Hepatocyte (in vitro differentiated cells): Measurements from ENCODE around the gene ASNSD1. TPM values are rescaled to one million over a fixed set of nuclear protein-coding genes. Genes with fewer than 3 reads are reported as not detected.

ENCODE experiments used
- DNase-seq: peaks from one replicate; pipeline ENCODE4 v3.0.0-alpha.2; 2016; ENCODE audit warnings: low spot score
- H2AFZ ChIP-seq: fragments of 200-600 bp; sonication (generic); 2 replicates; pipeline ENCODE4 v1.6.0; 2016; ENCODE audit warnings: antibody characterized with exemption, mild to moderate bottlenecking
- H3K27ac ChIP-seq: fragments of 200-600 bp; sonication (generic); 2 replicates; pipeline ENCODE4 v1.5.1; 2016; ENCODE audit warnings: mild to moderate bottlenecking
- H3K27me3 ChIP-seq: fragments of 200-600 bp; sonication (generic); 2 replicates; pipeline ENCODE4 v1.6.1; 2016
- H3K36me3 ChIP-seq: fragments of 200-600 bp; sonication (generic); replicated peaks from 2 replicates; pipeline ENCODE4 v1.5.1; 2016; ENCODE audit warnings: low read depth; ENCODE audit not compliant: insufficient read depth
- H3K4me1 ChIP-seq: fragments of 200-600 bp; sonication (generic); 2 replicates; pipeline ENCODE4 v1.5.1; 2016; ENCODE audit warnings: mild to moderate bottlenecking, moderate library complexity; ENCODE audit not compliant: insufficient read depth
- H3K4me2 ChIP-seq: fragments of 200-600 bp; sonication (generic); 2 replicates; pipeline ENCODE4 v1.6.0; 2016
- H3K4me3 ChIP-seq: fragments of 200-600 bp; sonication (generic); 2 replicates; pipeline ENCODE4 v1.5.1; 2016; ENCODE audit warnings: mild to moderate bottlenecking
- H3K79me2 ChIP-seq: fragments of 200-600 bp; sonication (generic); 2 replicates; pipeline ENCODE4 v1.6.0; 2017; ENCODE audit warnings: mild to moderate bottlenecking
- H3K9me2 ChIP-seq: fragments of 200-600 bp; sonication (generic); replicated peaks from 2 replicates; pipeline ENCODE4 v1.6.0; 2017; ENCODE audit warnings: mild to moderate bottlenecking; ENCODE audit not compliant: insufficient read depth
- H3K9me3 ChIP-seq: fragments of 200-600 bp; sonication (generic); 2 replicates; pipeline ENCODE4 v1.5.1; 2016; ENCODE audit warnings: low read depth, mild to moderate bottlenecking
- H4K20me1 ChIP-seq: fragments of 200-600 bp; sonication (generic); 2 replicates; pipeline ENCODE4 v1.6.0; 2016; ENCODE audit warnings: mild to moderate bottlenecking; ENCODE audit not compliant: insufficient read depth, poor library complexity, severe bottlenecking
- EZH2 ChIP-seq: fragments of 200-600 bp; sonication (generic); IDR thresholded peaks from 2 replicates; pipeline ENCODE4 v1.6.1; 2016; ENCODE audit warnings: antibody characterized with exemption, mild to moderate bottlenecking, borderline replicate concordance
- EZH2phosphoT487 ChIP-seq: fragments of 200-600 bp; sonication (generic); IDR thresholded peaks from one replicate; pipeline ENCODE4 v1.6.1; 2018; ENCODE audit warnings: antibody characterized with exemption, mild to moderate bottlenecking, low read depth, moderate library complexity; ENCODE audit not compliant: unreplicated experiment, severe bottlenecking
- WGBS: methylation state at CpG from one replicate; pipeline ENCODE4 v1.1.6; 2016; ENCODE audit warnings: low lambda C conversion rate; ENCODE audit errors: missing lambda C conversion rate; 5-methylcytosine and 5-hydroxymethylcytosine counted together
- polyA plus RNA-seq: library from polyadenylated mRNA; unstranded; fragments of >200 nt; fragmentation: Nextera tagmentation; extraction: Ambion mirVana; gene quantifications from 2 replicates; pipeline ENCODE4 v1.2.1, GENCODE V29; 2016
- total RNA-seq: library from RNA; depleted of rRNA; stranded (reverse); fragments of >200 nt; gene quantifications from 2 replicates; pipeline ENCODE4 v1.2.3, GENCODE V29; 2014
- TF ChIP-seq, protein P1 (sequence below): fragments of 200-600 bp; sonication (generic); IDR thresholded peaks from 2 replicates; pipeline ENCODE4 v1.5.1; 2016; ENCODE audit warnings: antibody characterized with exemption, mild to moderate bottlenecking; ENCODE audit not compliant: poor library complexity

The ASNSD1 gene
- 64.7 and 66.9 TPM in 2 replicates for total RNA-seq
- 38.4 and 41.0 TPM in 2 replicates for polyA plus RNA-seq

DNA sequence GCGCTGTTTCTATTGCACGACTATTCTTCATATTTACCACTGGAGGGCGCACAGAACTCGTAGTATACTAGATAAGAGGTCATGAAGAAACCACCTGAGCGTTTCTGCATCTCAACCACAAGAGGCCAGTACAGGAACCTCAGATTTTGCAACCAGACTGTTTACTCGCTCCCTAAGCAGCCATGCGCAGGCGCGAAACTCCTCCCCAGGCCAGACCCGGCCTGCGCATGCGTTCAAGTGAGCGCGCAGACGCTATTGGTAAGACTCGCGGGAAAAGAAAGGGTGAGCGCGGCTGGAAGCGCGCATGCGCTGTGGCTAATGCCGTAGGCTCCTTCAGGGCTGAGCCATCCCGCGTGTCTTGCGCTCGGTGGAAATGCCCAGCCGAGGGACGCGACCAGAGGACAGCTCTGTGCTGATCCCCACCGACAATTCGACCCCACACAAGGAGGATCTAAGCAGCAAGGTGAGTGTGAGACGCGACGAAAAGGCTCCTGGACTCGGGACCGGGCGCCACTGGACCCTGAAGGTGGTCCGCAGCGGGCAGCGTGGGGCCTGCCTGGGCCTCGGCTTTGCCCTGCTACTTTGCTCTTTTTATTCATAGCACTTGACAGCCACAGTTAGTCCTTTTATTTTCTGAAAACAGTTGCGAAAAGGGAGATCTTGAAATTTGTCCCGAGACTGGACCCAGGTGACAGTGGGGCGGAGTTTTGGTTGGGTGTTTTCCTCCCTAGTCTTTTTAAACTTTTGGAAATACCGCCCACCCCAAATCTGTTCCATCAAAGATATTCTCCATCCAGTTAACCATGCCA is at the start of gene ASNSD1:
Gene ASNSD1, plus strand, starts transcription at position 312 of the 809 bp plus-strand sequence. CDS start 4,674 bp downstream, outside the sequence.
- H4K20me1 ChIP-seq, result no peaks in the 10 kb centered on the region
- peaks cover 40% of the 10 kb centered on the region for H3K79me2 ChIP-seq
- H3K27me3 ChIP-seq, result no peaks in the 10 kb centered on the region
- no peaks in the 10 kb centered on the region for H3K36me3 ChIP-seq
- under 1% methylated on average over 46 of the region's 46 CpGs for WGBS
- no peaks in the 10 kb centered on the region for H3K9me3 ChIP-seq
- H3K4me3 ChIP-seq, result peak within 1 kb of the TSS; percentile 45
- peaks cover 15% of the 10 kb centered on the region for H3K4me1 ChIP-seq
- DNase-seq, result peak; percentile 100
- no peak for TF ChIP-seq EZH2
- TF ChIP-seq, protein P1, sequence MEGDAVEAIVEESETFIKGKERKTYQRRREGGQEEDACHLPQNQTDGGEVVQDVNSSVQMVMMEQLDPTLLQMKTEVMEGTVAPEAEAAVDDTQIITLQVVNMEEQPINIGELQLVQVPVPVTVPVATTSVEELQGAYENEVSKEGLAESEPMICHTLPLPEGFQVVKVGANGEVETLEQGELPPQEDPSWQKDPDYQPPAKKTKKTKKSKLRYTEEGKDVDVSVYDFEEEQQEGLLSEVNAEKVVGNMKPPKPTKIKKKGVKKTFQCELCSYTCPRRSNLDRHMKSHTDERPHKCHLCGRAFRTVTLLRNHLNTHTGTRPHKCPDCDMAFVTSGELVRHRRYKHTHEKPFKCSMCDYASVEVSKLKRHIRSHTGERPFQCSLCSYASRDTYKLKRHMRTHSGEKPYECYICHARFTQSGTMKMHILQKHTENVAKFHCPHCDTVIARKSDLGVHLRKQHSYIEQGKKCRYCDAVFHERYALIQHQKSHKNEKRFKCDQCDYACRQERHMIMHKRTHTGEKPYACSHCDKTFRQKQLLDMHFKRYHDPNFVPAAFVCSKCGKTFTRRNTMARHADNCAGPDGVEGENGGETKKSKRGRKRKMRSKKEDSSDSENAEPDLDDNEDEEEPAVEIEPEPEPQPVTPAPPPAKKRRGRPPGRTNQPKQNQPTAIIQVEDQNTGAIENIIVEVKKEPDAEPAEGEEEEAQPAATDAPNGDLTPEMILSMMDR, result peak; percentile 100
- peak within 1 kb of the TSS; percentile 77 for H2AFZ ChIP-seq
- H3K4me2 ChIP-seq, result peak within 1 kb of the TSS; percentile 95
- H3K9me2 ChIP-seq, result no peaks in the 10 kb centered on the region
- H3K27ac ChIP-seq, result peak within 1 kb of the TSS; percentile 74

DNA sequence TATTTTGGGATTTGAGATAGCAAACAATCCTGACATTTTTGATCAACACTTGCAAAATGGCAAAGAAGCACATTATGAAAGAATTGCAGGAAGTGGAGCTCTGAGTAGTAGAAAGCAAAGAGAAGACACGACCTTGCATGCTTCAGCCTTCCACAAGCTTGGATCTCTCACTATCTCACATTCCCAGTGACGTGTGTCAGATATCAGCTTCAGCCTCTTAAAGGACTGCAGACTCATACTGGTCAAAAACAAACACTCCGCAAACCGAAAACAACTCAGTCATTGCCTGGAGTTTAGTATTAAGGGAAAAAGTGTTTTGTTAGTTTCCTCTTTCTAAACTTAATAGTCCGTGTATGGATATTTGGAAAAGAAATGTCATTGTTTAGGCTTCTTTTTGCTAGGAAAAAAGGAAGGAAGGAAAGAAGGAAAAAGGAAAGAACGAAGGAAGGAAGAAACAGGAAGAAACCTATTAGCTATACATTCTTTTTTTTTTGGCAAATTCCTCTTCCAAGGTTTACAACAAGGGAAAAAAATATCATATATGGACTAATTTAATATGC is 48.1 kb upstream of the ASNSD1 start:
- peak overlapping the region; percentile 61 for H3K4me2 ChIP-seq
- peak; percentile 75 for DNase-seq
- H3K9me2 ChIP-seq, result no peaks in the 10 kb centered on the region
- WGBS, result 19% methylated on average over 6 of the region's 6 CpGs
- H3K79me2 ChIP-seq, result no peaks in the 10 kb centered on the region
- H3K36me3 ChIP-seq, result no peaks in the 10 kb centered on the region
- peak overlapping the region; percentile 6 for H2AFZ ChIP-seq
- H3K4me1 ChIP-seq, result peaks cover 28% of the 10 kb centered on the region
- H3K27ac ChIP-seq, result peak overlapping the region; percentile 86
- H3K4me3 ChIP-seq, result no peak overlapping the region
- TF ChIP-seq EZH2 (no peak), EZH2phosphoT487 (no peak)
- TF ChIP-seq, protein P1, result no peak
- no peaks in the 10 kb centered on the region for H4K20me1 ChIP-seq
- H3K27me3 ChIP-seq, result no peaks in the 10 kb centered on the region
- no peaks in the 10 kb centered on the region for H3K9me3 ChIP-seq

DNA sequence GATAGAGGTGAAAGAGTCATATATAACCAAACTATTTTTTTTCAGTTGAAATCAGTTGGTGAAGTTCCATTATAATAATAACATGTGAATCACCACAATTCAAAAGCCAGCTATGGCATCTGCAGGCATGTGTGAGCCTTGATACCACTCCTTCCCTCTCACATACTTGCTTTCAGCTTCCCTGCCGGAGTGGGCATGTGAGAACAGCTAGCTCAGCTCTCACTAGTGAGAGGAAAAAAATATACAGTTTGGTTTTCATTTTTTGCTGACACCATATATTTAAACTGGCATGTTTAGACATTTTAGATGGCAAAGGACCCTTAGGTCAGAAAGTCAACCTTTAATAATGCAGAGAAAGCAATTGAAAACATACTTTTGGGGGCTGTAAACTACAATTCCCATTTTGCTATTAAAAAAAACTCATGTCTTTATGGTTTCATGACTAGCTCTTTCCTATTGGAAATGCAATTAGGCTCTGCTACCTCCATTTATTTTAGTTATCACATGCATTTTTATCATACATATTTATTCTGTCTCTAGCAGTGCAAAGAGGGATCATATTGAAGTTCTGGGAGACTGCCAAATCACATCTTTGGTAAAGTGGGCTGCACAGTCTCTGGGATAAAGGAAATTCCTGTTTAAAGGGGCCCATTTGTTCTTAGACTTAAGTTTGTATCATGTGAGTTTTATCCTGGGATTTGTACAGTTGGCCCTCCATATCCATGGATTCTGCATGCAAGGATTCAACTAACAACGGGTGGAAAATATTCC is 47.4 kb upstream of the ASNSD1 start:
- no peaks in the 10 kb centered on the region for H3K9me2 ChIP-seq
- no peak overlapping the region for H2AFZ ChIP-seq
- WGBS, result 39% methylated on average over 2 of the region's 2 CpGs
- H4K20me1 ChIP-seq, result no peaks in the 10 kb centered on the region
- peaks cover 28% of the 10 kb centered on the region for H3K4me1 ChIP-seq
- DNase-seq, result peak; percentile 38
- TF ChIP-seq, protein P1, result no peak
- TF ChIP-seq EZH2phosphoT487 (no peak), EZH2 (no peak)
- no peak overlapping the region for H3K4me3 ChIP-seq
- H3K4me2 ChIP-seq, result peak overlapping the region; percentile 61
- H3K27ac ChIP-seq, result peak overlapping the region; percentile 86
- no peaks in the 10 kb centered on the region for H3K79me2 ChIP-seq
- H3K9me3 ChIP-seq, result no peaks in the 10 kb centered on the region
- no peaks in the 10 kb centered on the region for H3K36me3 ChIP-seq
- no peaks in the 10 kb centered on the region for H3K27me3 ChIP-seq
